ENCODE measurements around the gene LUZP1. TPM values are rescaled to one million over a fixed set of nuclear protein-coding genes. Genes with fewer than 3 reads are reported as not detected.

Gene LUZP1
- polyA plus RNA-seq, 1 experiment = 39.4 TPM

- DNase-seq (ENCODE audit: low read depth, low spot score) = peak; percentile 94
- Histone ChIP-seq H3K27ac (ENCODE audit: low read depth, low read length) (peak overlapping the region; percentile 88), H3K9me3 (ENCODE audit: control insufficient read depth, insufficient read depth, low read length) (peaks cover 3% of the 10 kb centered on the region), H3K4me3 (ENCODE audit: low read depth, low read length) (no peak overlapping the region), H3K27me3 (ENCODE audit: control insufficient read depth, insufficient read depth, low read length) (no peaks in the 10 kb centered on the region)
- POLR2A ChIA-PET = interaction anchor here (0.6 to 1.2 kb wide), 5 partner anchors 16 to 179 kb away, joined by 3 to 7 read pairs (median 4); partner anchors contain the start of gene KDM1A
- CTCF ChIA-PET = interaction anchor here (0.7 to 1.8 kb wide), 5 partner anchors 13 to 441 kb away, joined by 4 to 13 read pairs (median 6); no protein-coding TSS in a partner anchor
- TF ChIP-seq CTCF (IDR thresholded peaks at IDR 0.05; ENCODE audit: low read depth, low read length) = peak; percentile 16; the same call in 1 of the 2 replicates
These were observed 29.7 kb upstream of the LUZP1 start for GRCh38 chr1:23198373-23198772.

GRCh38 chr1:23196627-23197328, 28.1 kb upstream of the LUZP1 start:
- CTCF ChIA-PET = interaction anchor here (0.7 to 1.8 kb wide), 7 partner anchors 9 to 208 kb away, joined by 3 to 13 read pairs (median 5); no protein-coding TSS in a partner anchor
- POLR2A ChIA-PET = interaction anchor here (0.5 to 1.5 kb wide), 3 partner anchors 28 to 279 kb away, joined by 3 to 4 read pairs (median 4); partner anchors contain the start of gene LUZP1
- TF ChIP-seq CTCF (IDR thresholded peaks at IDR 0.05; ENCODE audit: low read depth, low read length) = no peak

GRCh38 chr1:23194119-23194984, 25.7 kb upstream of the LUZP1 start:
- POLR2A ChIA-PET = interaction anchor here (0.5 to 1.4 kb wide), 7 partner anchors 16 to 95 kb away, joined by 3 to 5 read pairs (median 3); no protein-coding TSS in a partner anchor
- peaks cover 5% of the 10 kb centered on the region; the same call in 1 of the 2 replicates for H3K9me3 ChIP-seq (ENCODE audit: control insufficient read depth, insufficient read depth, low read length)
- H3K27ac ChIP-seq (ENCODE audit: low read depth, low read length) = peak overlapping the region; percentile 86
- CTCF ChIA-PET = interaction anchor here (0.6 to 3.3 kb wide), 6 partner anchors 10 to 96 kb away, joined by 3 to 29 read pairs (median 6); no protein-coding TSS in a partner anchor
- no peak for TF ChIP-seq CTCF (IDR thresholded peaks at IDR 0.05; ENCODE audit: low read depth, low read length)
- no peaks in the 10 kb centered on the region for H3K27me3 ChIP-seq (ENCODE audit: control insufficient read depth, insufficient read depth, low read length)
- no peak overlapping the region for H3K4me3 ChIP-seq (ENCODE audit: low read depth, low read length)
- DNase-seq (ENCODE audit: low read depth, low spot score) = peak; percentile 77

More at GRCh38 chr1:23196627-23197328, 28.1 kb upstream of the LUZP1 start:
- H3K27ac ChIP-seq (ENCODE audit: low read depth, low read length) = peak overlapping the region; percentile 88
- peak; percentile 90 for DNase-seq (ENCODE audit: low read depth, low spot score)
- H3K9me3 ChIP-seq (ENCODE audit: control insufficient read depth, insufficient read depth, low read length) = peaks cover 5% of the 10 kb centered on the region
- no peak overlapping the region for H3K4me3 ChIP-seq (ENCODE audit: low read depth, low read length)
- no peaks in the 10 kb centered on the region for H3K27me3 ChIP-seq (ENCODE audit: control insufficient read depth, insufficient read depth, low read length)

GRCh38 chr1:23193391-23194118, 24.9 kb upstream of the LUZP1 start:
- no peak for TF ChIP-seq CTCF (IDR thresholded peaks at IDR 0.05; ENCODE audit: low read depth, low read length)
- H3K4me3 ChIP-seq (ENCODE audit: low read depth, low read length) = no peak overlapping the region
- peaks cover 5% of the 10 kb centered on the region; the same call in 1 of the 2 replicates for H3K9me3 ChIP-seq (ENCODE audit: control insufficient read depth, insufficient read depth, low read length)
- no peaks in the 10 kb centered on the region for H3K27me3 ChIP-seq (ENCODE audit: control insufficient read depth, insufficient read depth, low read length)
- no peak for DNase-seq (ENCODE audit: low read depth, low spot score)
- H3K27ac ChIP-seq (ENCODE audit: low read depth, low read length) = peak overlapping the region; percentile 86
- ChIA-PET POLR2A (interaction anchor here (1.4 kb wide), 1 partner anchor 91 kb away, joined by 3 read pairs; no protein-coding TSS in a partner anchor), CTCF (interaction anchor here (3.3 kb wide), 1 partner anchor 9 kb away, joined by 29 read pairs; no protein-coding TSS in a partner anchor)
